Hematopoietic multipotent progenitor cell treated with erythropoietin and hydrocortisone succinate and interleukin-3 and kit ligand, for 4 days (in vitro differentiated cells): ENCODE results near the gene PPP1R36.
A peak's percentile ranks its signal among the peaks of the same experiment; 100 is the strongest.
"Not testable (repeated sequence)": the region's sequence is repeated elsewhere in the genome, so short reads cannot be mapped to it uniquely, and the experiment has no call there.

Experiments
- DNase-seq: peaks from one replicate; pipeline ENCODE4 v3.0.0-alpha.2; 2015

The PPP1R36 gene

DNA sequence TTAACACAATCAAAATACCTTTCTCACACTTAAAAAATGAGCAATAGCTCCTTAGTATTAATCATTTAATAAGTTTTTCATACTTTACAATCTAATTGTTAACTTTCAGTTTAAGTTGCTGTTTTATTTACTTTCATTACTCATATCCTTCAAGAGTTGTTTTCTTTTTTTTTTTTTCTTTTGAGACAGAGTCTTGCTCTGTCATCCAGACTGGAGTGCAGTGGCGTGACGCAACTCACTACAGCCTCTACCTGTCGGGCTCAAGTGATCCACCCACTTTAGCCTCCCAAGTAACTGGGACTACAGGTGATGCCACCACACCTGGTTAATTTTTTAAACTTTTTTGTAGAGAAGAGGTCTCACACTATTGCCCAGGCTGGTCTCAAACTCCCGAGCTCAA is 29.1 kb upstream of the PPP1R36 start:
- DNase-seq = no peak

DNA sequence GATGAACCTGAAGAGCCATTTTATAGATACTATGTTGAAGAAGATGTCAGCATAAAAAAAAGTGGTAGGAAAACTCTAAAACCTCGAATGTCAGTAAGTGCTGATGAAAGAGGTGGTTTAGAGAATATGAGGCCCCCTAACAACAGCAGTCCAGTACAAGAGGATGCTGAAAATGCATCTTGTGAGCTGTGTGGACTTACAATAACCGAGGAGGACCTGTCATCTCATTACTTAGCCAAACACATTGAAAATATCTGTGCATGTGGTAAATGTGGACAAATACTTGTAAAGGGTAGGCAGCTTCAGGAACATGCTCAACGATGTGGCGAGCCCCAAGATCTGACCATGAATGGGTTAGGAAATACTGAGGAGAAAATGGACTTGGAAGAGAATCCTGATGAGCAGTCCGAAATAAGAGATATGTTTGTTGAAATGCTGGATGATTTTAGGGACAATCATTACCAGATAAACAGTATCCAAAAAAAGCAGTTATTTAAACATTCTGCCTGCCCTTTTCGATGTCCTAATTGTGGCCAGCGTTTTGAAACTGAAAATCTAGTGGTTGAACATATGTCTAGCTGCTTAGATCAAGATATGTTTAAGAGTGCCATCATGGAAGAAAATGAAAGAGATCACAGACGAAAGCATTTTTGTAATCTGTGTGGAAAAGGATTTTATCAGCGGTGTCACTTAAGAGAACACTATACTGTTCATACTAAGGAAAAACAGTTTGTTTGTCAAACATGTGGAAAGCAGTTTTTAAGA is 27.0 kb upstream of the PPP1R36 start:
- peak; percentile 35 for DNase-seq

DNA sequence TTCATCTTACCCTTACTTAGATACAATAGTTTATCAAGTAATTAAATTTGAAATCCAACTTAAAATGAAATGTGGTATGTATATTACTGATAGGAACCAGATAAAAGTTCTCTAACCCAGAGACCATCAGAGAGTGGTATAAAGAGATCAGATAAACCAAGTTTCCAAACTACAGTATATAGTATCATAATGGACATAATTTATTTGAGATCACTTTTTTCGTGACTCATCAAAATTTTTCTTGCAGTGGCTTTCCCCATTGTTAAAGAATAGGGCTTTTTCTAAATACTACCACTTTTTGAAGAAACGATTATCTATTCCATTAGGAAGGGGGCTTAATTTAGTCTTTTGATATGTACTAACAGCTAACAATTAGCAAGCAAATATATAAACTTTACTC is 24.4 kb upstream of the PPP1R36 start:
- DNase-seq = no peak

DNA sequence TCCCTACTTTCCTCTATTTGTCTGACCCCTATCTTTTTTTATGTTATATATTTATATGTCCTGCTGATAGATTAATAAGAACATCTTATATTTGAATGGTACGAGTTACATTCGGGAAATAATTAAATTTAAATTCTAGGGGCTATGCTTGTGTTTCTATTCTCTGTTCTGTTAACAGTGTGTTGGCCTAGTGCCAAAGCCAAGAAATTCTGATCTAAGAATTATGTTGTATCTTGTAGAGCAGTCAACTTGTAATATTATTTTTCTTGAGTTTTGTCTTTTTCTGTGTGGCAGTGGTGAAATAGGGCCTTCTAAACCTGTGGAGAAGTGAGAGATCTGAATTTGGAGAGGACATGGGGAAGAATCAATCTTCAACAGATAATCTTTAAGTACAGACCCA is 18.2 kb upstream of the PPP1R36 start:
- DNase-seq = no peak

DNA sequence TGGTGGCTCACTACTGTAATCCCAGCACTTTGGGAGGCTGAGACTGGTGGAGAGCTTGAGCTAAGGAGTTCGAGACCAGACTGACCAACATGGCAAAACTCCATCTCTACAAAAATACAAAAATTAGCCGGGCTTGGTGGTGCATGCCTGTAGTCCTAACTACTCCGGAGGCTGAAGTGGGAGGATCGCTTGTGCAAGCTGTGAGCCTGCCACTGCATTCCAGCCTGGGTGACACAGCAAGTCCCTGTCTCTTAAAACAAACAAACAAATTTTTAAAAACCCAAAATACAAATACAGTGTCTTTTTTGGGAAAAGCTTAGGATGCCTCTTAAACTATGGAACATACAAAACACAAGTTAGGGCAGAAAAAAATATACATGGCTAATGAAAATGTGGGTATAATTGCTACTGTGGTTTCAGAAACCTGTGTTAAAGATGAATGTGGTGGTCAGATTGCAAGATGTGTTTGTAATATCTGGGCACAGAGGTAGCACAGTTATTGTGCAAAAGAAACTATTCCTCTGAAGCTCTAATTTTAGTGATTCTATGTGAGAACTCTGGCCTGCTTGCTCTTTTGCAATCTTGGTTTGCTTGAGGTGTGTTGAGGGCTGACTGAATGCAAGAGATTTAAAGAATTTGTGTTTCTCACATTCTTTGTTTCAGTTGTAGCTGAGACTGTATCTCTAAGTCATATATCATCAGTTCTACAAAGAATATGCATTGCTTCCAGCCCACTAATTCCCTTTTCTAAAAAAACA is 13.1 kb upstream of the PPP1R36 start:
- DNase-seq = no peak

DNA sequence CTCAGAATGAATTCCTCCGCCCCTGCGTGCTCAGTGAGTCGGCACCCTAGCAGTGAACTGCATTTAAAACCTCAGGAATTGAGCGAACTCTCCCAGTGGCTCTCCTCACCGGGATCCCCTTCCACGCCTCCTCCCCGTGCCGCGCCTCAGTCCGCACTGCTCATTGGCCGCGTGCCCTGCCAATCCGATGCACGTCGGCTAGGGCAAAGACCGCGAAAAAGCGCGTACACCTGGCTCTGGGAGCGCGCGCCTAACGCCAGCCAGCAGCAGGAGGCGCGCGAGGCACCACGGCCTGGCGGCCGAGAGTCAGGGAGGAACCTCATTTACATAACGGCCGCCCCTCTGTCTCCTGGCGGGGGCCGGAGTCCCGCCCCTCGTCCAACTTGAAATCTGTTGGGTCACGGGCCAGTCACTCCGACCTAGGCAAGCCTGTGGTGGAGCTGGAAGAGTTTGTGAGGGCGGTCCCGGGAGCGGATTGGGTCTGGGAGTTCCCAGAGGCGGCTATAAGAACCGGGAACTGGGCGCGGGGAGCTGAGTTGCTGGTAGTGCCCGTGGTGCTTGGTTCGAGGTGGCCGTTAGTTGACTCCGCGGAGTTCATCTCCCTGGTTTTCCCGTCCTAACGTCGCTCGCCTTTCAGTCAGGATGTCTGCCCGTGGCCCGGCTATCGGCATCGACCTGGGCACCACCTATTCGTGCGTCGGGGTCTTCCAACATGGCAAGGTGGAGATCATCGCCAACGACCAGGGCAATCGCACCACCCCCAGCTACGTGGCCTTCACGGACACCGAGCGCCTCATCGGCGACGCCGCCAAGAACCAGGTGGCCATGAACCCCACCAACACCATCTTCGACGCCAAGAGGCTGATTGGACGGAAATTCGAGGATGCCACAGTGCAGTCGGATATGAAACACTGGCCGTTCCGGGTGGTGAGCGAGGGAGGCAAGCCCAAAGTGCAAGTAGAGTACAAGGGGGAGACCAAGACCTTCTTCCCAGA is 9.3 kb upstream of the PPP1R36 start, which contains the start of gene HSPA2:
TSS of gene HSPA2 (plus strand) at position 534 of the 995 bp plus-strand sequence. CDS start at position 643, 109 bp downstream.
- peak; percentile 99 for DNase-seq

DNA sequence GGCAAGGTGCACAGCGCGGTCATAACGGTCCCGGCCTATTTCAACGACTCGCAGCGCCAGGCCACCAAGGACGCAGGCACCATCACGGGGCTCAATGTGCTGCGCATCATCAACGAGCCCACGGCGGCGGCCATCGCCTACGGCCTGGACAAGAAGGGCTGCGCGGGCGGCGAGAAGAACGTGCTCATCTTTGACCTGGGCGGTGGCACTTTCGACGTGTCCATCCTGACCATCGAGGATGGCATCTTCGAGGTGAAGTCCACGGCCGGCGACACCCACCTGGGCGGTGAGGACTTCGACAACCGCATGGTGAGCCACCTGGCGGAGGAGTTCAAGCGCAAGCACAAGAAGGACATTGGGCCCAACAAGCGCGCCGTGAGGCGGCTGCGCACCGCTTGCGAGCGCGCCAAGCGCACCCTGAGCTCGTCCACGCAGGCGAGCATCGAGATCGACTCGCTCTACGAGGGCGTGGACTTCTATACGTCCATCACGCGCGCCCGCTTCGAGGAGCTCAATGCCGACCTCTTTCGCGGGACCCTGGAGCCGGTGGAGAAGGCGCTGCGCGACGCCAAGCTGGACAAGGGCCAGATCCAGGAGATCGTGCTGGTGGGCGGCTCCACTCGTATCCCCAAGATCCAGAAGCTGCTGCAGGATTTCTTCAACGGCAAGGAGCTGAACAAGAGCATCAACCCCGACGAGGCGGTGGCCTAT is 8.3 kb upstream of the PPP1R36 start:
- peak; percentile 32 for DNase-seq

DNA sequence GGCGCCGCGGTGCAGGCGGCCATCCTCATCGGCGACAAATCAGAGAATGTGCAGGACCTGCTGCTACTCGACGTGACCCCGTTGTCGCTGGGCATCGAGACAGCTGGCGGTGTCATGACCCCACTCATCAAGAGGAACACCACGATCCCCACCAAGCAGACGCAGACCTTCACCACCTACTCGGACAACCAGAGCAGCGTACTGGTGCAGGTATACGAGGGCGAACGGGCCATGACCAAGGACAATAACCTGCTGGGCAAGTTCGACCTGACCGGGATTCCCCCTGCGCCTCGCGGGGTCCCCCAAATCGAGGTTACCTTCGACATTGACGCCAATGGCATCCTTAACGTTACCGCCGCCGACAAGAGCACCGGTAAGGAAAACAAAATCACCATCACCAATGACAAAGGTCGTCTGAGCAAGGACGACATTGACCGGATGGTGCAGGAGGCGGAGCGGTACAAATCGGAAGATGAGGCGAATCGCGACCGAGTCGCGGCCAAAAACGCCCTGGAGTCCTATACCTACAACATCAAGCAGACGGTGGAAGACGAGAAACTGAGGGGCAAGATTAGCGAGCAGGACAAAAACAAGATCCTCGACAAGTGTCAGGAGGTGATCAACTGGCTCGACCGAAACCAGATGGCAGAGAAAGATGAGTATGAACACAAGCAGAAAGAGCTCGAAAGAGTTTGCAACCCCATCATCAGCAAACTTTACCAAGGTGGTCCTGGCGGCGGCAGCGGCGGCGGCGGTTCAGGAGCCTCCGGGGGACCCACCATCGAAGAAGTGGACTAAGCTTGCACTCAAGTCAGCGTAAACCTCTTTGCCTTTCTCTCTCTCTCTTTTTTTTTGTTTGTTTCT is 7.6 kb upstream of the PPP1R36 start:
- no peak for DNase-seq

DNA sequence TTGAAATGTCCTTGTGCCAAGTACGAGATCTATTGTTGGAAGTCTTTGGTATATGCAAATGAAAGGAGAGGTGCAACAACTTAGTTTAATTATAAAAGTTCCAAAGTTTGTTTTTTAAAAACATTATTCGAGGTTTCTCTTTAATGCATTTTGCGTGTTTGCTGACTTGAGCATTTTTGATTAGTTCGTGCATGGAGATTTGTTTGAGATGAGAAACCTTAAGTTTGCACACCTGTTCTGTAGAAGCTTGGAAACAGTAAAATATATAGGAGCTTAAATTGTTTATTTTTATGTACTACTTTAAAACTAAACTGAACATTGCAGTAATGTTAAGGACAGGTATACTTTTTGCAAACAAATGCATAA is 6.9 kb upstream of the PPP1R36 start:
- DNase-seq = no peak

DNA sequence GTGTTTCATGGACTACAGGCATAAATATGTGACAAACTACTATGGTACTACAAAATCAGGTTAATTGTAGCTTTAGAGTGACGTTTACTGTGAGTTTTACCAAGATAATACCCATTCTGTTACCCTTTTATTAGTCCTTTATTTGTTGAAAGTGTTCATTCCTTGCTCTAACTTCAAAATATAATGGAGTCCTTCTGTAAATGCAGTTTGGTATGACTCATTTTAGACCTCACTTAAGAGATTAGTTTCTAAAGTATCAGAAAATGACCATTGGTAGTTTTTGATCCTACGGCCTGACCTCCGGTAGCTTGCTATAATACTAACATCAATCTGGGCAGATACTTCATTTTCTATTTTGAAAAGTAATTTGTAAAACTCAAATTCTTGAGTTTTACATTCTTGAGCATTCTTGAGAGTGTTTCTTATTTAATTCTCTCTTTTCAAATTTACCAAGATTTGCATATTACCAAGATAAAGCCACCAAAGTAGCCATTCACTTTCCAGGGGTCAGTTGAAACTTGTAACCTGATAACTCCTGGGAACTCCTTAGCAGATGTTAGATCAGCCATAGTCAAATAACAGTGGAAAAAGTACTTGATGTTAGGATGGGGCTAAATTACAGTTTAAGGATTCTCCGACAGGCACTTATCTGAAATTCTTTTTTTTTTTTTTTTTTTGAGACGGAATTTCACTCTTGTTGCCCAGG is 5.0 kb upstream of the PPP1R36 start:
- DNase-seq = no peak

DNA sequence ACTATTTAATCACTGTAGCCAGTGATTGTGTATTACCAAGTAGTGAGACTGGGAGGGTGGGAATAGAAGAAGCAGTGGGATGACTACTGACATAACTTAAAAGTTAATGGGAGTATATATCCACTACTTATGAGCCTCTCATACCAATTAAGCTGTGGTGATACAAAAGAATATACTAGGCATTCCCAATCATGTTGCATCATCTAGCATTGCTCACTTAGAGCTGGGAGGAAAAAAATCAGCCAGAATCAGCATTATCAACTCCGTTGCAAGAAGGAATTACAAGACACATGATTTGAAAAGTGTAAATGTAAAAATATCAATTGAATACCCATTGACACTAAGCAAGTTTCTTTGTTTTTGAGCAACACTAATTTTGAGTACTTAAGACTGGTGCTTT is 745 bp upstream of the PPP1R36 start:
- no peak for DNase-seq

DNA sequence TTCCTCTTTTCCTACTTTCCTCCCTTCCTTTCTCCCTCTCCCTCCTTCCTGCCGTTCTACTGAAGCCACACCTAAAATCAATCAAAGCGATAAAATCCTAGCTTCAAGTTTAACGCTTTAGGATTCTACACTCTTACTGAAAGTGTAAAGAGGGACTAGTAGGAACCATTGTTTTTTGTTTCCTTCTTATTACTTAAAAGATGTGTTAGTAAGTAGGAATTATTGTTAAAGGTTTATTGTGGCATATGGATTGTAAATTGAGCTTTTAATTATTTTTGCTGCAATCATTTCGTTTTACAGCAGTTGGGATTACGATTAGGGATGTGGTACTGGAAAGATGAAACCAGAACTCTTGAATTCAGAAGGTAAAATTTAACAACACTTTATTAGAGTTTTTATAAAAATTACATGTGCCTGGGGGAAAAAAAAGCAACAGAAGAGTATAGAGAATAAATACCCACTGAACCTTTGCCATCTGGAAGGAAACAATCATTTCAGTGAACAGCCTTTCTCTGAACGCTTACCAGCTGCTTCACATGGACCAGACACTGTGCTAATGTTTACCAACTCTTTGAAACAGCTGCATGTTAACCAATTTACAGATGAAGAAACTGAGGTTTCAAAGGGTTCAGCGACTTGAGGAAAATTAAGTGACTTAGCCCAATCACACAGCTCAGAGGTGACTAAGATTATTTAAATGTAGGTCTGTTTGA is 1.0 kb downstream of the PPP1R36 start:
- no peak for DNase-seq

DNA sequence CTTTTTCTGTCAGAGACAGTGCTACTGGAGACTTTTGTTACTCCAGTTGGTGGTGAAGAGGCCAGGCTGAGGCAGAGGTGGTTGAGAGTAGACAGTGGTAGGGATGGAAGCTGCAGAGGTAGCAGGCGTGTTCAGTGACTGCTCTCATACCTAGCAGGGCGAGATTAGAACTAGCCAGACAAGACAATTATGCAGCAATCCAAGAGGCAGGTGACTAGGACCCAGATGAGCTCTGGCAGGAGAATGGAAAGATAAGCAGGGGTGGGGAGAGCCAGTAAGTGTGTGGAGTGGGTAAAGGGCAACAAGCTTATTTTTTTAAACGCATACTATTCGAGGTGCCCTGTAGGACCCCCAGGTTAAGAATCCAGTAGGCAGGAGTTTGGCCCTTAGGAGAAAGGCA is 4.8 kb downstream of the PPP1R36 start:
- DNase-seq = no peak

DNA sequence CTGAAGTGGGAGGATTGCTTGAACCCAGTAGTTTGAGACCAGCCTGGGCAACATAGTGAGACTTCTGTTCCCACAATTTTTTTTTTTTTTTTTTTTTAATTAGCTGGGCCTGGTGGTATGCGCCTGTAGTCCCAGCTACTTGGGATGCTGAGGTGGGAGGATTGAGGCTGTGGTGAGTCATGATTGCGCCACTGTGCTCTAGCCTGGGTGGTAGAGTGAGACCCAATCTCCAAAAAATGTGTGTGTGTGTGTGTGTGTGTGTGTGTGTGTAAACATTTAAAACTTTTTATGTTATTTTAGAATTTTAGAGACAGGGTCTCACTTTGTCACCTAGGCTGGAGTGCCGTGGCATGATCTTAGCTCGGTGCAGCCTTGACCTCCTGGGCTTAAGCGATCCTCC is 6.8 kb downstream of the PPP1R36 start:
- no peak for DNase-seq

DNA sequence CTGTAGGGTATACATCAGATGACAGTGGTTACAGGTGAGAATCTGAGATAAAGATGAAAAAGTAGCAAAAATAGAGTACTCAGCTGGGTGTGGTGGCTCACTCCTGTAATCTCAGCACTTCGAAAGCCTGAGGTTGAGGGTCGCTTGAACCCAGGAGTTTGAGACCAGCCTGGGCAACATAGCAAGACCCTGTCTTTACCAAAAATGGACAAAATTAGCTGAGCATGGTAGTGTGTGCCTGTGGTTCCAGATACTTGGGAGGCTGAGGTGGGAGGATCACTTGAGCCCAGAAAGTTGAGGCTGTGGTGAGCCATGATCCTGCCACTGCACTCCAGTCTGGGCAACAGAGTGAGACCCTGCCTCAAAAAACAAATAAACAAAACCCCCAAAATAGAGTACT is 8.5 kb downstream of the PPP1R36 start:
- not testable (repeated sequence) for DNase-seq

DNA sequence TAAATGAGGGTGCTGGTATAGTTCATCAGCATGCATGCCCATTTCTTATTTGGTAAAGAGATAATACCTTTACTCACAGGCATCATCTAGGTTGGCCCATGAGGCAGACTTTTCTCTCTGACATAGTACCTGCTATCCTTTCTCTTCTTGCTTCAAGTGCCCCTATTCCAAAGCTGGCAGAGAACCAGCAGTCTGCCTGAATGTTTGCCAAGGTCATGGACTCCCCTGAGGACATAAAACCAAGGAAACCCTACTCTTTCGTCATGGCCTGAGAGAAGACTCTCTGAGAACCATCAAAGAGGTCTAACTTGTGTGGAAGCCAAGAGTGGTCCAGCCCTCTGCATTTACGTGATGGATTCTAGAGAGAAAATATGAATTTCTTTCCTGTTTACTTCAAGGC is 11.9 kb downstream of the PPP1R36 start:
- DNase-seq = no peak

DNA sequence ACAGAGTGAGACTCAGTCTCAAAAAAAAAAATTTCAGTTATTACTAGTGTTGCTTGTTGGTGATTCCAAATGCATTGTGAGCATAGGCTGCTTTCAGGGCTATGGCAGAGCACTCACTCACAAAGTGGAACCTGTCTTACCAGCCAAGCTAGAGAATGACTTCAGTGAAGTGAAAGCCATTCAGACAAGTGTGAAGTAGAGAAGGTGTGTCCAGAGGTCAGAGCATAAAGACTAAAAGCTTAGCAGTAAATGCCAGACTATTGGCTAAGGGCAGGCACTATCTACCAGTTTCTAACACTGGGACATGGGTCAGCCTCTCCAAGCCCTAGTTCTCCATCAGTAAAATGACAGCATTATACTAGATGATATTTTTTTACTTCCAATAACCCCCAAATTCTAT is 12.7 kb downstream of the PPP1R36 start:
- no peak for DNase-seq

DNA sequence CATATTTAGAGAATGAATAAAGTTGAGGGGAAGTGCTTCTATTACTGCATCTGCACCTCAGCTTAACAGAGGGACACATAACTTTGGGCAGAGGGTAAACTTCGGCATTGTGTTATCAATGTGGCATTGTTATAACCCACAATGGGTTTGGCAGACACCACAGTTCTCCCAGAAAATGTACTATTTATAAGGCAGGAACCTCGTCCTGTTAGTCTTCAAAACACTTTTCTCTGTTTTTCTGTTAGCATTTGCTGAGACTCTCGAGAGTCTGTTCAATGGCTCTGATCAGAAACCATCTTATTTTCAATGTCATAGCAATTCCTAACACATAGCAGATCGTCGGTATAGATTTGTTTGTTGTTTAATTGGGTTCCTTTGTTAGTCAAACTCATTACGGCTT is 13.9 kb downstream of the PPP1R36 start:
- DNase-seq = no peak

DNA sequence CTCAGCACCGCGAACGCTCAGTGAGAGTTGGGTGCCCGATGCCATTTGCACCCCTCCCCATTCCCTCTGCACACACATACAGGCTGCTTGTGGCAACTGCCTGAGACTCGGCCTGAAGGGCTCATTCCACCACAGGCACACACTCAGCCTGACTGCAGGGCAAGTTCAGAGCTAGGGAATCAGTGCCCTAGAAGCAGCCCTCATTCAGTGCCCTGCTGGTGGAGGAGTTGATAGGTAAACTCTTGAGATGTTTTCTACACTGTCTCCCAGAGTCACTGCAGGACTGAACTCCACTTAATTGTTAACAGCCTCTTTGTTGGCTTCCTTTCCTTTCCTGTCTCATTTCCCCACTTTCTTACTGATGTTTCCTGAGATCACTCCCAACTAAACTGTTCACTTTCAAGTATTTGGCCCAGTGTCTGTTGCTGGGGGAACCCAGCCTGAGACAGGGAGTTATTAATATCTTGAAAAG is 16.9 kb downstream of the PPP1R36 start:
- DNase-seq = no peak

DNA sequence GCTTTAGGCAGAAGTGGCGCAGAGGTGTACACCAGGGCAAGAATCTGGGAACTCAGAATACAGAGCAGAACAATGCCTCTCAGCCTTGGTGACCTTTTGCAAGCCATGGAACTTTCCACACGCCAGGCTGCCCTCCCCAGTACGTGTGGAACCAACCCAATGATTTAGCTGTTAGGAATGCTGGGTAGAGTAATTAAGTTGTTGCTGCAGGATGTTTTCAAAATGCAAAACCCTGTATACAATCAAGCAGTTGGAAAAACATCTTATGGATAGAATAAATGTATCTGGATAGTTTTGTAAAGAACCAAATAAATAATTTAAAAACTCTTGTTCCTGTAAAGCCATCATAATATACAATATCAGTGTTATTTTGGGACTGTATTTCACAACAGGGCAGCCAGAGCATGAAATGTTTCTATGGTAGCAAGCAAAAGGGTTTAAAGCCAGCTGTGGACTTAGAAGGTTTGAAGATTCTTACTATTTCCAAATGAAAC is 19.4 kb downstream of the PPP1R36 start:
- DNase-seq = no peak
